ENCODE results near the gene SLAMF6. TPM values are rescaled to one million over a fixed set of nuclear protein-coding genes. Genes with fewer than 3 reads are reported as not detected.

SLAMF6 gene
- polyA plus RNA-seq, 1 donor (not counting 4 experiments of a cell fraction or from before 2014, with no cell fraction given), result not detected

DNA sequence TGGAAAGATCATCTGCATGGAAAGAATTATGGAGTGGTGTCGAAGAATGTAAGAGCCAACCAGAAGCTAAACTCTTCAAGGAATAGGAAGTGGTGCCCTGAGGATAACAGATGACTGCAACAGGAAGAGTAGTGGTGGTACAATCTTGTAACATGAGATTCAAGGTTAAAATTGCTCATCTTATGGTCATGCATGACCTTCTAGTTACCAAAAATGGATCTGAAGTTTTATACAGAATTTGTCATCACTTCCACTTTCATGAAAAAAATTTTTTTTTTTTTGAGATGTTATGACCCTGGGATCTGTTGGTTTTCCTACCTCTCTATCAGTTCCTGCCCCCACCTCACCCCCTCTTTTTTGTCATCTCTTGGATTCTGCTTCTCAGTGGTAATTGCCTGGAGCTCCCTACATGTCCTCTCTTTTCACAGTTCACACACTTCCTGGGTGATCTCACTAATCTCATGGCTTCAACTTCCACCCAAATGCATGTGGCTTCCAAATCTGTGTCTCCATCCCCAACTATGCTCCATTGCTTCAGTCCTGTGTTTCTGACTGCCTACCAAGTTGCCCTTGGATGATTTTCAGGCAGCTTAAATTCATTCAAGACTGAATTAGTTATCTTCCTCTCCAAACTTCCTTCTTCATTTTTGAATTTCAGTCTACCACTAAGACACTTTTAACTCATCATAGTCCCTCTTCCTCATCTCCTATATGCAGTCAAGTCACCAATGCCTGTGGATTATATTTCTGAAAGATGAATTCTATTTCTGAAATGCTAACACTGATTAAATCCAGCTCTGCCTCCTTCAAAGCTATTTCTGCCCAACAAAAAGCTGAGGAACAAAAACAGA, 48.4 kb downstream of the SLAMF6 start:
- H3K9me3 ChIP-seq (ENCODE audit: control insufficient read depth, low read depth, low read length), result no peaks in the 10 kb centered on the region
- DNase-seq (ENCODE audit: low read depth, low spot score) (no peak), FAIRE-seq (no peak)
- H3K79me2 ChIP-seq (ENCODE audit: control insufficient read depth, insufficient read depth, low read length), result no peaks in the 10 kb centered on the region
- H3K9me1 ChIP-seq (ENCODE audit: control insufficient read depth, extremely low read depth, insufficient read depth, low read length), result no peaks in the 10 kb centered on the region
- H3K36me3 ChIP-seq (ENCODE audit: control insufficient read depth in 2 of 2, extremely low read depth in 1 of 2, insufficient read depth in 2 of 2, low read length in 2 of 2), result no peaks in the 10 kb centered on the region
- H3K9ac ChIP-seq (ENCODE audit: control insufficient read depth, extremely low read depth, insufficient read depth, low read length), result no peak overlapping the region
- TF ChIP-seq, protein P1, sequence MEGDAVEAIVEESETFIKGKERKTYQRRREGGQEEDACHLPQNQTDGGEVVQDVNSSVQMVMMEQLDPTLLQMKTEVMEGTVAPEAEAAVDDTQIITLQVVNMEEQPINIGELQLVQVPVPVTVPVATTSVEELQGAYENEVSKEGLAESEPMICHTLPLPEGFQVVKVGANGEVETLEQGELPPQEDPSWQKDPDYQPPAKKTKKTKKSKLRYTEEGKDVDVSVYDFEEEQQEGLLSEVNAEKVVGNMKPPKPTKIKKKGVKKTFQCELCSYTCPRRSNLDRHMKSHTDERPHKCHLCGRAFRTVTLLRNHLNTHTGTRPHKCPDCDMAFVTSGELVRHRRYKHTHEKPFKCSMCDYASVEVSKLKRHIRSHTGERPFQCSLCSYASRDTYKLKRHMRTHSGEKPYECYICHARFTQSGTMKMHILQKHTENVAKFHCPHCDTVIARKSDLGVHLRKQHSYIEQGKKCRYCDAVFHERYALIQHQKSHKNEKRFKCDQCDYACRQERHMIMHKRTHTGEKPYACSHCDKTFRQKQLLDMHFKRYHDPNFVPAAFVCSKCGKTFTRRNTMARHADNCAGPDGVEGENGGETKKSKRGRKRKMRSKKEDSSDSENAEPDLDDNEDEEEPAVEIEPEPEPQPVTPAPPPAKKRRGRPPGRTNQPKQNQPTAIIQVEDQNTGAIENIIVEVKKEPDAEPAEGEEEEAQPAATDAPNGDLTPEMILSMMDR (optimal IDR thresholded peaks at IDR 0.05 in 1 of 3, IDR thresholded peaks at IDR 0.05 in 1 of 3, conservative IDR thresholded peaks at IDR 0.05 in 1 of 3; ENCODE audit: extremely low read depth in 1 of 3, insufficient read depth in 2 of 3, low read length in 3 of 3), result no peak
- TF ChIP-seq EZH2 (IDR thresholded peaks at IDR 0.05; ENCODE audit: low read length), result no peak
- no peak overlapping the region for H3K27ac ChIP-seq (ENCODE audit: control insufficient read depth, insufficient read depth, low read length)
- dilution Hi-C loops (cut with MboI; ENCODE audit: extremely low pct_ligation_motif_present, low sequenced_read_pairs), result no loop called here
- no peak overlapping the region for H3K4me2 ChIP-seq (ENCODE audit: control insufficient read depth, extremely low read depth, insufficient read depth, low read depth, low read length)
- H2AFZ ChIP-seq (ENCODE audit: control insufficient read depth, low read length), result no peak overlapping the region
- H3K27me3 ChIP-seq (ENCODE audit: control insufficient read depth, extremely low read depth, insufficient read depth, low read length), result no peaks in the 10 kb centered on the region
- no peaks in the 10 kb centered on the region for H3K4me1 ChIP-seq (ENCODE audit: control insufficient read depth, extremely low read depth, insufficient read depth, low read length)
- H4K20me1 ChIP-seq (ENCODE audit: control insufficient read depth, extremely low read depth, insufficient read depth, low read length), result no peaks in the 10 kb centered on the region
- H3K4me3 ChIP-seq (ENCODE audit: control insufficient read depth in 2 of 3, extremely low read depth in 1 of 3, insufficient read depth in 2 of 3, low read depth in 1 of 3, low read length in 3 of 3), result no peak overlapping the region

DNA sequence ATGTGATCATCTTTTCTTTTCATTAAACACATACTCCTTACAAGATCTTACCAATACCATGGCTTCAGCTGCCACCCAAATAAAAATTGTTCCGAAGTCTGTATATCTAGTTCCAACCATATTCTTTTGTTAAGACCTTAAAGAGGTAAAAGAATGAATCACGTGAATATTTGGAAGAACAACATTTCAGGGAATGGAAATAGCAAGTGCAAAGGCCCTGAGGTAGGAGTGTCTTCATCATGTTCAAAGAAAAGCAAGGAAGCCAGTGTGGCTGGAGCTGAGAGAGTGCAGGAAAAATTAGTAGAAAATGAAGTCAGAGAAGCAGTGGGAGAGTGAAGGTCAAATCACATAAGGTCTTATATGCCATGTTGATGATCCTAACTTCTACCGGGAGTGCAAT, 50.9 kb downstream of the SLAMF6 start:
- no peak overlapping the region for H3K4me3 ChIP-seq (ENCODE audit: control insufficient read depth in 2 of 3, extremely low read depth in 1 of 3, insufficient read depth in 2 of 3, low read depth in 1 of 3, low read length in 3 of 3)
- DNase-seq (ENCODE audit: low read depth, low spot score) (no peak), FAIRE-seq (no peak)
- H3K79me2 ChIP-seq (ENCODE audit: control insufficient read depth, insufficient read depth, low read length), result no peaks in the 10 kb centered on the region
- no peaks in the 10 kb centered on the region for H4K20me1 ChIP-seq (ENCODE audit: control insufficient read depth, extremely low read depth, insufficient read depth, low read length)
- H3K9me1 ChIP-seq (ENCODE audit: control insufficient read depth, extremely low read depth, insufficient read depth, low read length), result no peaks in the 10 kb centered on the region
- no peaks in the 10 kb centered on the region for H3K27me3 ChIP-seq (ENCODE audit: control insufficient read depth, extremely low read depth, insufficient read depth, low read length)
- H3K27ac ChIP-seq (ENCODE audit: control insufficient read depth, insufficient read depth, low read length), result no peak overlapping the region
- H3K9me3 ChIP-seq (ENCODE audit: control insufficient read depth, low read depth, low read length), result no peaks in the 10 kb centered on the region
- TF ChIP-seq EZH2 (IDR thresholded peaks at IDR 0.05; ENCODE audit: low read length), result no peak
- TF ChIP-seq, protein P1 (optimal IDR thresholded peaks at IDR 0.05 in 1 of 3, IDR thresholded peaks at IDR 0.05 in 1 of 3, conservative IDR thresholded peaks at IDR 0.05 in 1 of 3; ENCODE audit: extremely low read depth in 1 of 3, insufficient read depth in 2 of 3, low read length in 3 of 3), result no peak
- H2AFZ ChIP-seq (ENCODE audit: control insufficient read depth, low read length), result no peak overlapping the region
- dilution Hi-C loops (cut with MboI; ENCODE audit: extremely low pct_ligation_motif_present, low sequenced_read_pairs), result no loop called here
- no peak overlapping the region for H3K9ac ChIP-seq (ENCODE audit: control insufficient read depth, extremely low read depth, insufficient read depth, low read length)
- no peaks in the 10 kb centered on the region for H3K36me3 ChIP-seq (ENCODE audit: control insufficient read depth in 2 of 2, extremely low read depth in 1 of 2, insufficient read depth in 2 of 2, low read length in 2 of 2)
- no peaks in the 10 kb centered on the region for H3K4me1 ChIP-seq (ENCODE audit: control insufficient read depth, extremely low read depth, insufficient read depth, low read length)
- no peak overlapping the region for H3K4me2 ChIP-seq (ENCODE audit: control insufficient read depth, extremely low read depth, insufficient read depth, low read depth, low read length)

Data from keratinocyte (primary cell).